ENCODE measurements around the gene CDK6. TPM values are rescaled to one million over a fixed set of nuclear protein-coding genes. Genes with fewer than 3 reads are reported as not detected.

Gene CDK6
- total and polyA plus RNA-seq, 8 donors, result 2.6 to 86.3 (median 15.5) TPM

- Histone ChIP-seq H3K4me3 (no peak overlapping the region), H3K36me3 (no peaks in the 10 kb centered on the region), H3K27ac (no peak overlapping the region), H3K9me3 (peaks cover 0 to 9% (median 3%) of the 10 kb centered on the region in 4 donors), H3K4me1 (peaks cover 0 to 21% (median 8%) of the 10 kb centered on the region in 4 donors), H3K27me3 (no peaks in the 10 kb centered on the region)
- 82 to 90% (median 87%) methylated on average over 3 of the region's 3 CpGs for WGBS, 5 donors
- no peak for DNase-seq
- TF ChIP-seq POLR2AphosphoS5 (IDR thresholded peaks at IDR 0.05) (no peak), EP300 (IDR thresholded peaks at IDR 0.05) (no peak), CTCF (IDR thresholded peaks at IDR 0.05) (no peak), POLR2A (IDR thresholded peaks at IDR 0.05) (no peak)
- intact Hi-C loops (cut with DNase I; ENCODE audit: low total_unique reads), result no loop called here
These were observed 16.2 kb downstream of the CDK6 start for GRCh38 chr7:92820191-92820590.

GRCh38 chr7:92817398-92817797 is 19.0 kb downstream of the CDK6 start:
- no peaks in the 10 kb centered on the region for H3K36me3 ChIP-seq
- peaks cover 0 to 9% (median 3%) of the 10 kb centered on the region in 4 donors for H3K9me3 ChIP-seq
- no peaks in the 10 kb centered on the region for H3K27me3 ChIP-seq
- peaks cover 0 to 27% (median 9%) of the 10 kb centered on the region in 4 donors for H3K4me1 ChIP-seq
- TF ChIP-seq POLR2AphosphoS5 (IDR thresholded peaks at IDR 0.05), result no peak
- TF ChIP-seq EP300 (IDR thresholded peaks at IDR 0.05), result no peak
- no peak for TF ChIP-seq POLR2A (IDR thresholded peaks at IDR 0.05)
- TF ChIP-seq CTCF (IDR thresholded peaks at IDR 0.05), result no peak
- DNase-seq, result no peak
- H3K27ac ChIP-seq, result no peak overlapping the region
- no peak overlapping the region for H3K4me3 ChIP-seq
- intact Hi-C loops (cut with DNase I; ENCODE audit: low total_unique reads), result no loop called here

DNA sequence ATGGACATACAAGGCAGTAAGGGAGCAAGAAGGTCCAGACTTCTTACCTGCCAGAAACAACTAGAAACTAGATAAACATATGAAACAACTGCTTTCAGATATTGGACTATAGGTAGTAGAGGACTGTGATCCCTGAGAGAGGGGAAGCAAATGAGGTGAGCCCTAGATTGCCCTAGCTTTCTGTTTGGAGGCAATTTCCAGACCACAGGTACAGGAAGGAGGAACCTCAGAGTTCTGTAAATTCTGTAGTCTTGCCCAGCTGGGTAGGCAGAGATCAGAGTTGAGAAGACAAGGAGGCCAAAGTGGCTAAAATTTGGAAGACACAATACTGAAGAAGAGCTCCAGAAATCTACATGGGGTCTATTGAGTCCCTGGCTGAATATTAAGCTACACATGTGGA is 21.0 kb downstream of the CDK6 start:
- H3K9me3 ChIP-seq, result peaks cover 0 to 9% (median 3%) of the 10 kb centered on the region in 4 donors
- H3K27ac ChIP-seq, result no peak overlapping the region
- H3K4me3 ChIP-seq, result no peak overlapping the region
- intact Hi-C loops (cut with DNase I; ENCODE audit: low total_unique reads), result no loop called here
- no peak for DNase-seq
- no peaks in the 10 kb centered on the region for H3K27me3 ChIP-seq
- TF ChIP-seq POLR2AphosphoS5 (IDR thresholded peaks at IDR 0.05), result no peak
- TF ChIP-seq CTCF (IDR thresholded peaks at IDR 0.05), result no peak
- TF ChIP-seq POLR2A (IDR thresholded peaks at IDR 0.05), result no peak
- no peak for TF ChIP-seq EP300 (IDR thresholded peaks at IDR 0.05)
- H3K36me3 ChIP-seq, result no peaks in the 10 kb centered on the region
- H3K4me1 ChIP-seq, result peaks cover 0 to 17% (median 10%) of the 10 kb centered on the region in 4 donors

GRCh38 chr7:92813390-92814024 is 22.9 kb downstream of the CDK6 start:
- WGBS, 5 donors, result 33 to 39% (median 37%) methylated on average over 4 of the region's 4 CpGs

More at GRCh38 chr7:92813390-92814024, 22.9 kb downstream of the CDK6 start:
- no peak overlapping the region for H3K4me3 ChIP-seq
- intact Hi-C loops (cut with DNase I; ENCODE audit: low total_unique reads), result no loop called here
- H3K36me3 ChIP-seq, result no peaks in the 10 kb centered on the region
- peak in 1 of 2 donors; percentile 9 for DNase-seq
- H3K9me3 ChIP-seq, result peaks cover 0 to 9% (median 3%) of the 10 kb centered on the region in 4 donors
- H3K4me1 ChIP-seq, result peaks cover 0 to 36% (median 26%) of the 10 kb centered on the region in 4 donors
- TF ChIP-seq POLR2A (IDR thresholded peaks at IDR 0.05) (no peak), CTCF (IDR thresholded peaks at IDR 0.05) (no peak), EP300 (IDR thresholded peaks at IDR 0.05) (no peak), POLR2AphosphoS5 (IDR thresholded peaks at IDR 0.05) (no peak)
- no peaks in the 10 kb centered on the region for H3K27me3 ChIP-seq
- peak overlapping the region in 1 of 5 donors; percentile 47 for H3K27ac ChIP-seq

Data from stomach (tissue), 9 donors.